ENCODE measurements around the gene OR52I2. TPM values are rescaled to one million over a fixed set of nuclear protein-coding genes. Genes with fewer than 3 reads are reported as not detected.

Gene OR52I2
- total RNA-seq, 1 donor from 2014 or later = not detected

DNA sequence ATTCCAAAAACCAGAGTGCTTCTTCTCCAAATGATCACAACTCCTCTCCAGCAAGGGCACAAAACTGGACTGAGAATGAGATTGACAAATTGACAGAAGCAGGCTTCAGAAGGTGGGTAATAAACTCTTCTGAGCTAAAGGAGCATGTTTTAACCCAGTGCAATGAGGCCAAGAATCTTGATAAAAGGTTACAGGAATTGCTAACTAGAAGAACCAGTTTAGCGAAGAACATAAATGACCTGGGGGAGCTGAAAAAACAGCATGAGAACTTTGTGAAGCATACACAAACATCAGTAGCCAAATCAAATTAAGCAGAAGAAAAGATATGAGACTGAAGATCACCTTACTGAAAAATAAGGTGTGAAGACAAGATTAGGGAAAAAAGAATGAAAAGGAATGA is 21.1 kb upstream of the OR52I2 start:
- Histone ChIP-seq H3K27me3 (no peaks in the 10 kb centered on the region), H3K9ac (no peak overlapping the region), H4K20me1 (ENCODE audit: low read depth) (no peaks in the 10 kb centered on the region), H3K4me1 (no peaks in the 10 kb centered on the region), H3K9me3 (ENCODE audit: low read depth) (no peaks in the 10 kb centered on the region), H3K79me2 (ENCODE audit: low read depth) (no peaks in the 10 kb centered on the region), H2AFZ (replicated peaks) (no peak overlapping the region), H3F3A (ENCODE audit: low read depth) (no peaks in the 10 kb centered on the region), H3K27ac (no peak overlapping the region), H3K36me3 (no peaks in the 10 kb centered on the region), H3K4me3 (no peak overlapping the region), H3K4me2 (no peak overlapping the region)
- H3K36me3 Mint-ChIP-seq = no peaks in the 10 kb centered on the region
- H3K9me3 Mint-ChIP-seq = peaks cover 14% of the 10 kb centered on the region
- H3K27me3 Mint-ChIP-seq (ENCODE audit: insufficient read depth, low read depth) = peaks cover 3% of the 10 kb centered on the region
- no peak overlapping the region for H3K27ac Mint-ChIP-seq
- H3K4me1 Mint-ChIP-seq = no peaks in the 10 kb centered on the region
- TF ChIP-seq EZH2 (IDR thresholded peaks at IDR 0.05) = no peak
- TF ChIP-seq, protein P1, sequence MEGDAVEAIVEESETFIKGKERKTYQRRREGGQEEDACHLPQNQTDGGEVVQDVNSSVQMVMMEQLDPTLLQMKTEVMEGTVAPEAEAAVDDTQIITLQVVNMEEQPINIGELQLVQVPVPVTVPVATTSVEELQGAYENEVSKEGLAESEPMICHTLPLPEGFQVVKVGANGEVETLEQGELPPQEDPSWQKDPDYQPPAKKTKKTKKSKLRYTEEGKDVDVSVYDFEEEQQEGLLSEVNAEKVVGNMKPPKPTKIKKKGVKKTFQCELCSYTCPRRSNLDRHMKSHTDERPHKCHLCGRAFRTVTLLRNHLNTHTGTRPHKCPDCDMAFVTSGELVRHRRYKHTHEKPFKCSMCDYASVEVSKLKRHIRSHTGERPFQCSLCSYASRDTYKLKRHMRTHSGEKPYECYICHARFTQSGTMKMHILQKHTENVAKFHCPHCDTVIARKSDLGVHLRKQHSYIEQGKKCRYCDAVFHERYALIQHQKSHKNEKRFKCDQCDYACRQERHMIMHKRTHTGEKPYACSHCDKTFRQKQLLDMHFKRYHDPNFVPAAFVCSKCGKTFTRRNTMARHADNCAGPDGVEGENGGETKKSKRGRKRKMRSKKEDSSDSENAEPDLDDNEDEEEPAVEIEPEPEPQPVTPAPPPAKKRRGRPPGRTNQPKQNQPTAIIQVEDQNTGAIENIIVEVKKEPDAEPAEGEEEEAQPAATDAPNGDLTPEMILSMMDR (IDR thresholded peaks at IDR 0.05) = no peak
- no peak for TF ChIP-seq EZH2phosphoT487 (IDR thresholded peaks at IDR 0.05)
- no peak overlapping the region for H3K4me3 Mint-ChIP-seq
- DNase-seq (ENCODE audit: low spot score) = no peak

DNA sequence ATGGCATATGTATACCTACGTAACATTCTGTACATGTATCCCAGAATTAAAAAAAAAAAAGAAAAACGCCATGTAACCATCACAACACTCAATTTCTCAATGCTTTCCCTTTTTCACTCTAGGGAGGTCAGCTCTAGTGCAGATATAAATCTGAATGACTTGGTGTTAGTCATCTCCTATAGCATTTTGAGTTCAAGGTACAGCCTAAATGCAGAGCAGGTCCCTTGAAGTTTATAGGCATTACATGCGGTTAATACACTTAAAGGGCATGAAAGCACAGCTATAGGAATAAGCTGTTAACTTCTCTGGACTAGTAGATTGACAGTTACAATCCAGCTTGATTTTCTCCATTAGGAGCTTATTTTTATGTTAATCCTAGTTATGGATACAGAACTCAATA is 16.2 kb upstream of the OR52I2 start:
- H3K27me3 Mint-ChIP-seq (ENCODE audit: insufficient read depth, low read depth) = no peaks in the 10 kb centered on the region
- no peaks in the 10 kb centered on the region for H3K4me1 ChIP-seq
- TF ChIP-seq, protein P1 (IDR thresholded peaks at IDR 0.05) = no peak
- no peak for TF ChIP-seq EZH2 (IDR thresholded peaks at IDR 0.05)
- H3K27ac ChIP-seq = no peak overlapping the region
- no peak overlapping the region for H3K4me3 Mint-ChIP-seq
- H3K4me2 ChIP-seq = no peak overlapping the region
- H2AFZ ChIP-seq (replicated peaks) = no peak overlapping the region
- no peaks in the 10 kb centered on the region for H3K27me3 ChIP-seq
- no peak overlapping the region for H3K4me3 ChIP-seq
- no peaks in the 10 kb centered on the region for H3K4me1 Mint-ChIP-seq
- no peak overlapping the region for H3K9ac ChIP-seq
- no peaks in the 10 kb centered on the region for H3K79me2 ChIP-seq (ENCODE audit: low read depth)
- no peak for DNase-seq (ENCODE audit: low spot score)
- H3K9me3 Mint-ChIP-seq = peaks cover 14% of the 10 kb centered on the region
- H3F3A ChIP-seq (ENCODE audit: low read depth) = no peaks in the 10 kb centered on the region
- H3K36me3 ChIP-seq = no peaks in the 10 kb centered on the region
- H3K36me3 Mint-ChIP-seq = no peaks in the 10 kb centered on the region
- H3K27ac Mint-ChIP-seq = no peak overlapping the region
- no peaks in the 10 kb centered on the region for H4K20me1 ChIP-seq (ENCODE audit: low read depth)
- H3K9me3 ChIP-seq (ENCODE audit: low read depth) = no peaks in the 10 kb centered on the region

DNA sequence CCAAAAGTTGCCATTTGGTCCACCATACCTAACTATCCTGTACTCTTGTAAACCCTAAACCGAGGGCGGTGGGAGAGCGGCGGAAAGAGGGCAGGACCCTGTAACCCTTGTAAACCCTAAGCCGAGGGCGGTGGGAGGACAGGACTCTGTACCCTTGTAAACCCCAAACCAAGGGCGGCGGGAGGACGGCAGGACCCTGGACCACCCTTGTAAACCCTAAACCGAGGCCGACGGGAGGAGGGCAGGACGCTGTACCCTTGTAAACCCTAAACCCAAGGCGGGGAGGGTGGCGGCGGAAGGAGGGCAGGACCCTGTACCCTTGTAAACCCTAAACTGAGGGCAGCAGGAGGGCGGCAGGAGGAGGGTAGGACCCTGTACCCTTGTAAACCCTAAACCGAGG is 12.5 kb upstream of the OR52I2 start:
- no peaks in the 10 kb centered on the region for H3K36me3 Mint-ChIP-seq
- Histone ChIP-seq H3K27ac (no peak overlapping the region), H3K4me1 (no peaks in the 10 kb centered on the region), H3K27me3 (no peaks in the 10 kb centered on the region), H3K36me3 (no peaks in the 10 kb centered on the region), H4K20me1 (ENCODE audit: low read depth) (no peaks in the 10 kb centered on the region), H3K4me3 (no peak overlapping the region), H3K9ac (no peak overlapping the region), H3K9me3 (ENCODE audit: low read depth) (no peaks in the 10 kb centered on the region), H2AFZ (replicated peaks) (no peak overlapping the region), H3K79me2 (ENCODE audit: low read depth) (no peaks in the 10 kb centered on the region), H3K4me2 (no peak overlapping the region), H3F3A (ENCODE audit: low read depth) (no peaks in the 10 kb centered on the region)
- TF ChIP-seq, protein P1 (IDR thresholded peaks at IDR 0.05) = no peak
- TF ChIP-seq EZH2 (IDR thresholded peaks at IDR 0.05) (no peak), EZH2phosphoT487 (IDR thresholded peaks at IDR 0.05) (no peak)
- H3K4me1 Mint-ChIP-seq = no peaks in the 10 kb centered on the region
- peaks cover 4% of the 10 kb centered on the region for H3K9me3 Mint-ChIP-seq
- DNase-seq (ENCODE audit: low spot score) = no peak
- no peak overlapping the region for H3K4me3 Mint-ChIP-seq
- no peak overlapping the region for H3K27ac Mint-ChIP-seq
- no peaks in the 10 kb centered on the region for H3K27me3 Mint-ChIP-seq (ENCODE audit: insufficient read depth, low read depth)

DNA sequence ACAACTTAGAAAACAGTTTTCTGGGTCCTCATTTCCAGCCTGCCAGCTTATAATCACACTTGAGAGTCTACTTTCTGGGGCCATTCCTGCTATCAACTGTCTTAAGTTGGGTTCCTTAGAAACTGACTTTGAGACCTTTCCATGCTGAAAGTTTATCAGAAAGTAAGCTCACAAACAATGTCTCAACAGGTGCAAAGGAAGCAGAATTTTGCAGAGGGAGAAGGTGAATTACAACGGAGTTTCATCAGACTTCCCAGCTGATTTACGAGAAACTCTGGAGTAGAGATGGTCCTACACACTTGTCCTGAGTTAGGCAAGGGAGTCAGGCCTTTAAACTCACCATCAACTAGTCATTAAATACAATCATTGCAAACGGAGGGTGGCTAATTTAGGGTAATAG is 4.7 kb upstream of the OR52I2 start:
- H3K4me1 ChIP-seq = no peaks in the 10 kb centered on the region
- no peaks in the 10 kb centered on the region for H3K79me2 ChIP-seq (ENCODE audit: low read depth)
- no peak overlapping the region for H3K4me2 ChIP-seq
- no peaks in the 10 kb centered on the region for H3K27me3 ChIP-seq
- no peaks in the 10 kb centered on the region for H3K9me3 ChIP-seq (ENCODE audit: low read depth)
- Mint-ChIP-seq H3K36me3 (no peaks in the 10 kb centered on the region), H3K27me3 (ENCODE audit: insufficient read depth, low read depth) (no peaks in the 10 kb centered on the region), H3K4me1 (no peaks in the 10 kb centered on the region), H3K9me3 (no peaks in the 10 kb centered on the region), H3K4me3 (no peak overlapping the region), H3K27ac (no peak overlapping the region)
- H3F3A ChIP-seq (ENCODE audit: low read depth) = no peaks in the 10 kb centered on the region
- H4K20me1 ChIP-seq (ENCODE audit: low read depth) = no peaks in the 10 kb centered on the region
- DNase-seq (ENCODE audit: low spot score) = no peak
- H3K27ac ChIP-seq = no peak overlapping the region
- TF ChIP-seq EZH2 (IDR thresholded peaks at IDR 0.05) = no peak
- TF ChIP-seq EZH2phosphoT487 (IDR thresholded peaks at IDR 0.05) = no peak
- TF ChIP-seq, protein P1 (IDR thresholded peaks at IDR 0.05) = no peak
- no peak overlapping the region for H3K4me3 ChIP-seq
- H2AFZ ChIP-seq (replicated peaks) = no peak overlapping the region
- H3K36me3 ChIP-seq = no peaks in the 10 kb centered on the region
- H3K9ac ChIP-seq = no peak overlapping the region

Data from neural progenitor cell (in vitro differentiated cells).